Endodermal cell (in vitro differentiated cells): ENCODE measurements around the gene RANBP3L. TPM values are rescaled to one million over a fixed set of nuclear protein-coding genes. Genes with fewer than 3 reads are reported as not detected.

ENCODE experiments used
- DNase-seq: peaks from one replicate; pipeline ENCODE4 v3.0.0-alpha.2; 2017
- H3K27ac ChIP-seq: 2 replicates; pipeline ENCODE4 v1.5.1; 2013; ENCODE audit warnings: mild to moderate bottlenecking, low read depth, low read length, moderate library complexity
- H3K27me3 ChIP-seq: 2 replicates; pipeline ENCODE4 v1.6.1; 2013; ENCODE audit warnings: mild to moderate bottlenecking, low read length, moderate library complexity; ENCODE audit not compliant: insufficient read depth, control insufficient read depth, poor library complexity, severe bottlenecking
- H3K36me3 ChIP-seq: 2 replicates; pipeline ENCODE4 v1.7.0; 2013; ENCODE audit warnings: mild to moderate bottlenecking, low read length, moderate library complexity; ENCODE audit not compliant: control insufficient read depth, insufficient read depth
- H3K4me1 ChIP-seq: one replicate; pipeline ENCODE4 v1.7.0; 2013; ENCODE audit warnings: low read length; ENCODE audit not compliant: control insufficient read depth, insufficient read depth
- H3K4me3 ChIP-seq: 2 replicates; pipeline ENCODE4 v1.5.1; 2013; ENCODE audit warnings: mild to moderate bottlenecking, low read length, moderate library complexity
- H3K9ac ChIP-seq: 2 replicates; pipeline ENCODE4 v1.6.1; 2013; ENCODE audit warnings: mild to moderate bottlenecking, low read length, moderate library complexity; ENCODE audit not compliant: poor library complexity, severe bottlenecking; ENCODE audit errors: extremely low read depth
- H3K9me3 ChIP-seq: 2 replicates; pipeline ENCODE4 v1.6.1; 2013; ENCODE audit warnings: mild to moderate bottlenecking, low read length, moderate library complexity; ENCODE audit not compliant: control insufficient read depth
- H3K27ac Mint-ChIP-seq: 2 replicates; pipeline ENCODE4 v1.8.0; 2020; ENCODE audit warnings: mixed read lengths
- H3K27me3 Mint-ChIP-seq: 2 replicates; pipeline ENCODE4 v1.8.0; 2021; ENCODE audit warnings: mild to moderate bottlenecking, mixed read lengths; ENCODE audit not compliant: insufficient read depth
- H3K36me3 Mint-ChIP-seq: 2 replicates; pipeline ENCODE4 v1.8.0; 2020; ENCODE audit warnings: low read depth, mixed read lengths
- H3K4me1 Mint-ChIP-seq: 2 replicates; pipeline ENCODE4 v1.8.0; 2020; ENCODE audit warnings: mixed read lengths
- H3K4me3 Mint-ChIP-seq: 2 replicates; pipeline ENCODE4 v1.8.0; 2020; ENCODE audit warnings: mild to moderate bottlenecking, moderate library complexity, mixed read lengths
- H3K9me3 Mint-ChIP-seq: 2 replicates; pipeline ENCODE4 v1.8.0; 2020; ENCODE audit warnings: mild to moderate bottlenecking, mixed read lengths
- CTCF ChIP-seq: fragments of 200-600 bp; sonication (generic); conservative IDR thresholded peaks from 2 replicates; pipeline ENCODE4 v1.5.0; 2021; ENCODE audit warnings: antibody characterized with exemption, mild to moderate bottlenecking
- WGBS, 2 experiments: methylation state at CpG; one replicate each; pipeline versions ENCODE4 v1.1.5 to v1.1.7; 2013; ENCODE audit warnings: missing lambda C conversion rate in 2 of 2, mixed read lengths in 1 of 2; ENCODE audit not compliant: insufficient coverage in 1 of 2, insufficient read length in 1 of 2; 5-methylcytosine and 5-hydroxymethylcytosine counted together
- total RNA-seq, 2 donors: library from RNA; stranded (reverse); fragmentation: NEBNext Ultra II Directional in 1 of 2; extraction: Animal tissue kit (Norgen Biotek cat#: 25700) in 1 of 2; gene quantifications; 2 replicates in 1 of 2; 3 replicates in 1 of 2; pipeline ENCODE4 v1.2.1, GENCODE V29; 2021

RANBP3L gene
- total RNA-seq, 2 donors from 2014 or later: not detected

- TF ChIP-seq CTCF: no peak
- peaks cover 2% of the 10 kb centered on the region for H3K9me3 Mint-ChIP-seq
- no peak overlapping the region for H3K4me3 ChIP-seq
- no peaks in the 10 kb centered on the region for H3K4me1 ChIP-seq
- H3K27ac ChIP-seq: no peak overlapping the region
- no peaks in the 10 kb centered on the region for H3K36me3 ChIP-seq
- H3K9ac ChIP-seq: no peak overlapping the region
- H3K27me3 ChIP-seq: no peaks in the 10 kb centered on the region
- H3K36me3 Mint-ChIP-seq: peaks cover 2% of the 10 kb centered on the region
- DNase-seq: no peak
- no peak overlapping the region for H3K27ac Mint-ChIP-seq
- H3K9me3 ChIP-seq: no peaks in the 10 kb centered on the region
- peaks cover 6% of the 10 kb centered on the region for H3K27me3 Mint-ChIP-seq
- H3K4me1 Mint-ChIP-seq: no peaks in the 10 kb centered on the region
- 85 to 92% methylated on average over 4 to 5 of the region's 6 CpGs for WGBS, 2 experiments
- H3K4me3 Mint-ChIP-seq: no peak overlapping the region
Observed at GRCh38 chr5:36323926-36324781, 22.5 kb upstream of the RANBP3L start.

GRCh38 chr5:36312953-36313672 lies 11.4 kb upstream of the RANBP3L start:
- H3K27ac ChIP-seq: no peak overlapping the region
- Mint-ChIP-seq H3K27me3 (peaks cover 26% of the 10 kb centered on the region), H3K4me1 (peaks cover 2% of the 10 kb centered on the region), H3K27ac (no peak overlapping the region), H3K4me3 (no peak overlapping the region), H3K36me3 (no peaks in the 10 kb centered on the region), H3K9me3 (peaks cover 4% of the 10 kb centered on the region)
- no peak for TF ChIP-seq CTCF
- no peaks in the 10 kb centered on the region for H3K4me1 ChIP-seq
- no CpG with 5 or more reads among the region's 1 CpG for WGBS, 2 experiments
- no peak overlapping the region for H3K9ac ChIP-seq
- no peak for DNase-seq
- no peak overlapping the region for H3K4me3 ChIP-seq
- no peaks in the 10 kb centered on the region for H3K36me3 ChIP-seq
- peaks cover 8% of the 10 kb centered on the region for H3K9me3 ChIP-seq
- peaks cover 5% of the 10 kb centered on the region for H3K27me3 ChIP-seq

- Mint-ChIP-seq H3K4me3 (no peak overlapping the region), H3K27me3 (peaks cover 28% of the 10 kb centered on the region), H3K9me3 (peaks cover 4% of the 10 kb centered on the region), H3K27ac (no peak overlapping the region), H3K4me1 (peaks cover 5% of the 10 kb centered on the region), H3K36me3 (no peaks in the 10 kb centered on the region)
- 14 to 48% methylated on average over 1 of the region's 1 CpG for WGBS, 2 experiments
- DNase-seq: no peak
- Histone ChIP-seq H3K27ac (no peak overlapping the region), H3K27me3 (peaks cover 5% of the 10 kb centered on the region), H3K9me3 (peaks cover 8% of the 10 kb centered on the region), H3K36me3 (no peaks in the 10 kb centered on the region), H3K9ac (no peak overlapping the region), H3K4me3 (no peak overlapping the region), H3K4me1 (no peaks in the 10 kb centered on the region)
- TF ChIP-seq CTCF: no peak
Observed at GRCh38 chr5:36311956-36312355, 10.3 kb upstream of the RANBP3L start.
